Posterior cingulate gyrus (tissue), 11 donors: ENCODE results near the gene GLUL.

ENCODE experiments used
- DNase-seq, 10 donors: peaks; one replicate each; pipeline versions ENCODE4 v3.0.0 to v3.0.0-alpha.2; 2020 to 2021; ENCODE audit warnings: mixed read lengths in 3 of 10
- intact Hi-C: fragments of 100-400 bp; cut with DNase I; formaldehyde crosslinking; loops from one replicate; pipeline ENCODE4 v1.15.1; 2023

GLUL gene

DNA sequence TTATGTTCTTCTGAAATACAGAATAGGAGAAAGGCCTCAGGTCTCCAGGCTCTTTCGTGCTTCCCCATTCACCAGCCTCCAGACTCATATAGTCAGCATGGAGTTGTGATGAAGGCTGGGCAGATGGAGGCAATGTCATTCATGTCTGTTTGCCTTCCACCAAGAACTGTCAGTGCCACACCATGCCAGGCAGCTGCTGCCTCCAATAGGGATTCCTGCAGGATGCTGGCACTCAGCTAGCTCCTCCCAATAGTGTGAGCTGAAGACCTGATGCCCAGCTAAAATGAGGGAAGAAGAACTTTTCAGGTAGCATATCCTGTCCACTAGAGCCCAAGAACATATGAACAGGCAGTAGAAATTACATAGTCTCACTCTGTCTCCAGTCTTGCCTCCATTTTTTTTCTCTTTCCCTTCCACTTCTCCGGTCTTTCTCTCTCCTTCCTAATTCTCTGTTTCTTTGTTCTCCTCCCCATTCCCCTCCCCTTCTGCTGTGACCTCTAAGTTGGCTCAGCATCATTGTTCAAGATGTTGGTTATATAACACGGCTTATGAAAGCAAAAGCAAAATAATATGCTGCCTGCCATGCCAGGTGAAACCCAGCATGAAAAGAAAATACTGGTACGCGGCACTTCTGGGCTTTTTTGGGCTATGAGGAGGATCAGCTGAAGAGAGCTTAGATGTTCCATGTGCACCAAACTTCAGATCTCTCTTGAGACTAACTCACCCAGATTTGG lies 17.3 kb downstream of the GLUL start:
- DNase-seq: peak in 1 of 10 donors; percentile 79
- intact Hi-C loops: no loop called here

DNA sequence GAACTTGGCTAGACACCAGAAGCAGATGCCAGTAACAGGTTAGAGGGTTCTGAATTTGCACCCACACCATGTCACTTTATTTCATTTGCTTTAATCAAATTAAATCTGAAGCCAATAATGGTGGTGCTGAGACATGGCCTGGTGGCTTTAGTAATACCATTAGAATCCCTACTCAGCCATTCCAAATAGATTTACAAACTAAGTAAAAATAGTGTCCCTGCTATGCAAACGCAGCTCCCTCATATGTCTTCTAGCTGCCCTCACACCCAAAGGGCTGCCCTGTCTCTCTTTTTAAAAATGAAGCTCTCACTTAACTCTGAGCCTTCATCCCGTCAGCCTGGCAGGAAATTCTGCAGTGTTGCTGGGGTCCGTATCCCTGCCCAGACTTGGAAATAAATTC lies 21.1 kb downstream of the GLUL start:
- intact Hi-C loops: no loop called here
- no peak for DNase-seq

GRCh38 chr1:182368903-182369302 lies 22.7 kb downstream of the GLUL start:
- intact Hi-C loops: no loop called here

GRCh38 chr1:182368358-182368757 lies 23.2 kb downstream of the GLUL start:
- intact Hi-C loops: no loop called here

More at GRCh38 chr1:182368903-182369302, 22.7 kb downstream of the GLUL start:
- DNase-seq: no peak

DNA sequence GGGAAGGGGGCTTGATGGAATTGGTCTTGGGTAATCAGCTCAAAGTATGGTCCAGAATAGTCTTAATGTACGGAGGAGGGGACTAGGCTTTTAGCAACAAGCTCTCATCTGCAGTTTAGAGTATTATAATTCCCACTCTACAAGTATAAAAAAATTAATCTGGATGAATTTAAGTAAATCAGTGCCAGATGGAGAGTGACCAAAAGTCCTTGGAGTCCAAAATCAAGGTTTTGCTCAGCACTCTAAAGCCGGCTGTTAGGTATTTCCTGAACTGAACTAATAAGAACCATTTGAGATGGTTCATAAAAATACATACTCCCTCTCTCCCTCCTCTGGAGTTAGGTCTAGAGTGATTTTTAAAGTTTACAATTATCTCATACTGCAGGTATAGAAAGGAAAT lies 23.7 kb downstream of the GLUL start:
- intact Hi-C loops: no loop called here
- DNase-seq: no peak

More at GRCh38 chr1:182368358-182368757, 23.2 kb downstream of the GLUL start:
- DNase-seq: no peak

DNA sequence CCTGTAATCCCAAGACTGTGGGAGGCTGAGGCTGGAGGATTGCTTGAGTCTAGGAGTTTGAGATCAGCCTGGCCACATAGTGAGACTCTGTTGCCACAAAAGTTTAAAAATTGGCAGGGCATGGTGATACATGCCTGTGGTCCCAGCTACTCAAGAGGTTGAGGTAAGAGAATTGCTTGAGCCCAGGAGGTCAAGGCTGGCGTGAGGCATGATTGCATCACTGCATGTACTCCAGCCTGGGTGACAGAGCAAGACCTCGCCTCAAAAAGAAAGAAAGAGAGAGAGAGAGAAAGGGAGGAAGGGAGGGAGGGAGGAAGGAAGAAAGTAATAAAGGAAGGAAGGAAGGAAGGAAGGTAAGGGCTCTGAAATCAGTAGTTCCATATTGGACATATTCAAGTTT lies 25.0 kb downstream of the GLUL start:
- intact Hi-C loops: no loop called here

DNA sequence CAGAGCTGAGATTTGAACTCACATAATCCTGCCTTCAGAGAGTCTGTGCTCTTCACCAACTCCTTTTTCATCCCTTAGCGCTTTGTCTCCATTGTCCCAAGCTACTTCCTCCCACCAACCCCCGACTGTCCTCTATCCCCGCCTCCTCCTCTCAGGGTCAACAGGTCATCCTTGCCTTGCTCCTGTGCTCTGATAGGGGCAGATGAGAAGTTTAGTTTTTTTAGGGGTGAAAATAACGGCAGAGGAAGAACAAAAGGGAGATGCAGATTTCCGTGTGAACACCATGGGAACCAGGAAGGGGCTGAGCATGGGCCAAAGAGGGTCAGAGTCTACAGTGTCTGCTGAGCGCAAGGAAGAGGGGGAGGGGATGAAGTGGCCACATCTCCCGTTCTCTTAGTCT lies 31.9 kb downstream of the GLUL start:
- DNase-seq: no peak
- intact Hi-C loops: no loop called here

More for the DNA sequence above, 25.0 kb downstream of the GLUL start:
- no peak for DNase-seq

- intact Hi-C loops: no loop called here
- DNase-seq: no peak
Measured at GRCh38 chr1:182357913-182358312, 33.7 kb downstream of the GLUL start.

DNA sequence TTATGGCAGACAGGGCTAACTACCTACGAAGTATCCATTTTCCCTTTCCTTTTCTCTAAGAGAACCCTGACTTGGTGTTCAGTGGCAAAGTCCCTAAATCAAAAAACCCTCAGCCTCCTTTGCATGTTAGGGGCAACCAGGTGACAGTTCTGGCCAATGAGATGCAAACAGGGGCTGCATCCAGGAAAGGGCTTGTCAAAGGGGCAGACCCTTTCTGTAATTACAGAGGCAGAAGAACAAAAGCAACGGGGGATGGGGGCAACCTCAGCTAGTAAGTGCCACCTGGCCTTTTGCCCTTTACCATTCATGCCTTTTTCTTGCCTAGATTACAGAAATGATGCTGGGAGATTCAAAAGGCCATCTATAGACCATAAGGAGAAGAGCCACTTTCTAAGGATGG lies 34.4 kb downstream of the GLUL start:
- intact Hi-C loops: no loop called here

DNA sequence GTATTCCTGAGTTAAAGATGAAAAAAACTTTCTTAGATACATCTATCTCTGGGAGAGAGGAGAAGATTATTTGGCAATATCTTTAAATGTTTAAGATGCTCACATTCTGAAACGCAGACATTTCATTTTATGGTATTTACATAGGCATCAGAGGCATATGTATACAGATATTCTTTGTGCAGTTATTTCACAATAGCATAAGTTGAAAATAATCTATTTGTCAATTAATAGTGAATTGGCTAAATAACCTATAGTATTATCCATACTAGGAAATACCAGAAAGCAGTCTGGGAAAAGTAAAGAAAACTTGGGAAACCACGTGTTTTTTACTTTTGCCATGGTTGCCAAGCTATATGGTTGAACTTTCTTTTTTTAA lies 35.9 kb downstream of the GLUL start:
- intact Hi-C loops: no loop called here
- no peak for DNase-seq

More for the DNA sequence above, 34.4 kb downstream of the GLUL start:
- DNase-seq: no peak

DNA sequence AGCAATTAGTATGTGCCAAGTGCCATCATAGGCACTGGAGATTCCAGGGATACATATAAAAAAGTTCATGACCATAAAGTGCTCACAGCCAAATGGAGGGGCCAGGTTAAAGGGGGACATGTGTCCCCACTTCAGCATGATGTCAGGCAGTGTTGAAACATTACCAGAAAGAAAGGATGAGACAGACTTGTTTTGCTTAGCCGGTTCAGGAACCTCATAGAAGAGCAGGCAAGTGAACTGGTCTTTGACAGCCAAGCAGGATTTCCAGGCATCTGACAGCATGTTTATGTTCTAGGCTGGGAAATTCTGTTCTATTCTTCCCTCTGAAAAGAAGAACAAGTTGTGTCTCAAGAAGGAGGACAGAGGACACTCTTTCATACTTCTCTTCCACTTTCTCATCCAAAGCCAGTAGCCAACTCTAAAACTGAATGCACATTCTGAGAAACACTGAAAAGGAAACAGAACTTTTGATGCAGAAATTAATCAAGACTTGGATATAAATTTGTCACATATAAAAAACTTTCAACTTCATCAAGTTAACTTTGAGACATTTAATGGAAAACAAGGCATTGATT lies 39.7 kb downstream of the GLUL start:
- no peak for DNase-seq
- intact Hi-C loops: no loop called here

DNA sequence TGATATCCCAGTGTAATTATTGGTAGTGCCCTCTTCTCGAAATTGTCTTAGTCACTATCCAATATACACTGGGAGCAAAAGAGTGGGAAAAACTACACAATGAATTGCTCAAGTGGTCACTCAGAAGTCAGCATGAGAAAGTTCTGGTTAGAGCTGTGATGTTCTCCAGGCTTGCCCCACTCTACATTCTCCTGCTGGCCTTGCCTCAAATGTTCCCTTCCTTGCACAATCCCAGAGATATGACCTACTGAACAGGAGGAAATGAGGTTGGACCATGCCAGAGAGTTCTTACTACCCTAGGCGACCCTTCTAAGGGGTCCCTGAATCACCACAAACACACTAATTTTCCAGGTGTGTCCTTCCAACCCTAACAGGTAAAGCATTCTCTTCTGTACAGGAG lies 40.8 kb downstream of the GLUL start:
- intact Hi-C loops: no loop called here
- no peak for DNase-seq

DNA sequence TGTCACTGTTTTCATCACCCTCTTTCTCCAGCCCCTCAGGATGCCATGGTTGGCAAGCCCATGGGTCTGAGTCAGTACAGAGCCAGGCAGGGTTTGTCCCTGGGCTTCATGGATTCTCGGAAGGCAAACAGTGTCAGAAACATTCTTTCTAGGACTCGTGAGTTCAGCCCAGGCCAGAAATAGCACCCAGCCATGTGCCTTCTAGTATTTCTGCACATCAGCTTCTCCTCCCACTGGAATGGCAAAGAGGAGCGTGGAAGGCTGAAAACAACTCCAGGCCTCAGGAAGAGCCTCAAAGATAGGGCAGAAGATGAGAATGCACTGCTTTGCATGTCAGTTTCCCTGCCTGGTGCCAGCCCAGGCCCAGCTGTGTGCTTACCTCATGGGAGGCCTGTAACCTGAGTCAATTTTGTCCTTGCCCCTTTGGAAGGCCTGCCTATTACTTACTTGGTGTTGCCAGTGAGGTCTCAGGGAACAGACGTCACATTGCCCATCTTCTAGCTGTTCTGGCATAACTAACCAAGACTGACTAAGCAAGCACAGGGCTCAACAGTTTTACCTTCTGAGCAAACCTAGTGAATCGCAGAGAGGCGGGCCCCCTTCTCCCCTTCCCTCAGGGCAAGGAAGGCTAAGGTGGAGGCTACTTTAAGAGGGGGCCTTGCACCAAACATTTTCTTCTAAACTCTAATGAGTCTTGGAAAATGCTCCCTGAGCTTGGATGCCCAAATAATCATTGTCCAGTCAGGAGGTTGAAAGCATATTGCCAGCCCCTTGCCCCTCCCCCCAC lies 42.4 kb downstream of the GLUL start:
- DNase-seq: peak in 3 of 10 donors; percentile 7 to 83 (median 40)
- intact Hi-C loops: no loop called here

- intact Hi-C loops: no loop called here
- DNase-seq: no peak
Measured at GRCh38 chr1:182347019-182347418, 44.6 kb downstream of the GLUL start.

- intact Hi-C loops: no loop called here
- no peak for DNase-seq
Measured at GRCh38 chr1:182340233-182341058, 51.1 kb downstream of the GLUL start.

DNA sequence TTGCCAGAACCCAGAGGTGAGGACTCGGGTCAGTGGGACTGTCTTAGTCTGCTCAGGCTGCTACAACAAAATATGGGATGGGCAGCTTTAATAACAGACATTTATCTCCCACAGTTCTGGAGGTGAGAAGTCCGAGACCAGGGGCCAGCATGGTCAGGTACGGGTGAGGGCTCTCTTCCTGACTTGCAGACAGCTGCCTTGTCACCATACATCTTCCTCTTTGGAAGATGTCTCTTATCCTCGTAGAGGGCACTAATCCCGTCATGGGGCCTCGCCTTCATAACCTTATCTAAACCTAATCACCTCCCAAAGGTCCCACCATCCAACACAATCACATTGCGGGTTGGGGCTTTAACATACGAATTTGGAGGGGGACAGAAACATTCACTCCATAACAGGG lies 51.9 kb downstream of the GLUL start:
- intact Hi-C loops: no loop called here
- no peak for DNase-seq

DNA sequence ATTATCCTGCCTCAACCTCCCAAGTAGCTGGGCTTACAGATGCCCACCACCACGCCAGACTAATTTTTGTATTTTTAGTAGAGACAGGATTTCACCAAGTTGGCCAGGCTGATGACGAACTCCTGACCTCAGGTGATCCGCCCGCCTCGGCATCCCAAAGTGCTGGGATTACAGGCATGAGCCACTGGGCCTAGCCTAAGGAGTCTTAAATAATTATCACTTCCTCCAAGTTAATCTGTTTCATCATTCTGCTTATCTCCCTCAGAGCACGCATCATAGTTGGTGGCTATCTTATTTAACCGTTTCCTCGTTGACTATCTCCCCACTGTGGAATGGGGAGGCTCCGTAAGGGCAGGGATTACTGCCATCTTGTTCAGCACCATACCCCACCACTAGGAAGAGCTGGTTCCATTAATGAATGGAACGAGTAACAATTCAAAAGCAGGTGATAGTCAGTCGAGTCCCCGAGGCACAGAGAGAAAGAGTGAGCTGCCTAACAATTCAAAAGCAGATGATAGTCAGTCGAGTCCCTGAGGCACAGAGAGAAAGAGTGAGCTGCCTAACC lies 52.7 kb downstream of the GLUL start:
- intact Hi-C loops: no loop called here
- DNase-seq: no peak

GRCh38 chr1:182337736-182338571 lies 53.6 kb downstream of the GLUL start:
- DNase-seq: no peak
- intact Hi-C loops: no loop called here

- intact Hi-C loops: no loop called here
- DNase-seq: no peak
Measured at GRCh38 chr1:182335771-182336566, 55.6 kb downstream of the GLUL start.
